Memory B cell (primary cell): Measurements from ENCODE around the gene STARD5.

Experiments used
- ATAC-seq: fragments of 150-1000 bp; cut with Tn5 transposase; 2 replicates; pipeline ENCODE4 v1.10.0; 2021; ENCODE audit warnings: low read depth, mild to moderate bottlenecking, moderate library complexity
- DNase-seq, 2 donors: peaks; one replicate each; pipeline ENCODE4 v3.0.0; 2022; ENCODE audit warnings: low spot score in 2 of 2
- H3K27ac Mint-ChIP-seq: one replicate; pipeline ENCODE4 v1.8.0; 2022; ENCODE audit warnings: mild to moderate bottlenecking, moderate library complexity, mixed read lengths
- H3K27me3 Mint-ChIP-seq: one replicate; pipeline ENCODE4 v1.8.0; 2022; ENCODE audit warnings: mixed read lengths
- H3K36me3 Mint-ChIP-seq: one replicate; pipeline ENCODE4 v1.8.0; 2022; ENCODE audit warnings: mild to moderate bottlenecking, mixed read lengths
- H3K4me1 Mint-ChIP-seq: one replicate; pipeline ENCODE4 v1.8.0; 2022; ENCODE audit warnings: mixed read lengths
- H3K4me3 Mint-ChIP-seq: one replicate; pipeline ENCODE4 v1.8.0; 2022; ENCODE audit warnings: mild to moderate bottlenecking, moderate library complexity, mixed read lengths
- H3K9me3 Mint-ChIP-seq: one replicate; pipeline ENCODE4 v1.8.0; 2022; ENCODE audit warnings: mixed read lengths

STARD5 gene

DNA sequence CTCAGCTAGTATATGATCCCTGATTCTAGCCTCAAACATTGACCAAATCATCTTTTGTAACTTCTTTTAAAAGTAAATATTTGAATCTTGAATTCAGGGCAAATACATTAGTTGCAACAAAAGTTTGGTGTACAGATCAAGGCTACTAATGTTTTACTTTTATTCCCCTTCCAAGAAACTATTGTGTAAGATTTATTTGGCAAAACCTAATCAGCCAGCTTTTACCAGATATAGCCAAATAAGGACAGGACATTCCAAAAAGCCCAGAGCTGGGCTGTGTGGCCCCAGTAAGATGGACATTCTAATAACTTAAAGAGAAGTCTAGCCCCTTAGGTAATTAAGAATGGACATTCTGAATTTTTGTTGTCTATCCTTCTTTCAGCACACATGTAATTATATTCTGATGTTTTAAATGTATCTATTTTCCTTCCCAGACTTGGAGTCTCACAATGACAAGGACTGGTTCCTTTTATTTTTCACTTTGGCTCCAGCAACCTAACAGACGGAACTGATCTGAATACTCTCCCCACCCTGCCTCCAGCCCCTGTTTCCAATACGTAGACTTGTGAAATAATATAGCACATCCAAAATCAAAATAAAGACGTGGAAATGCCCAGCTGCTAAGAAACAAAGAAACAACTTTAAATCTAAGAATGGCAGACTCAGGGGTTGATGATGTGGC, 48.1 kb downstream of the STARD5 start:
- no peak for DNase-seq
- H3K27ac Mint-ChIP-seq = no peak overlapping the region
- peaks cover 12% of the 10 kb centered on the region for H3K4me1 Mint-ChIP-seq
- no peaks in the 10 kb centered on the region for H3K27me3 Mint-ChIP-seq
- no peak for ATAC-seq
- H3K4me3 Mint-ChIP-seq = no peak overlapping the region
- H3K9me3 Mint-ChIP-seq = peaks cover 4% of the 10 kb centered on the region
- H3K36me3 Mint-ChIP-seq = peaks cover 4% of the 10 kb centered on the region

DNA sequence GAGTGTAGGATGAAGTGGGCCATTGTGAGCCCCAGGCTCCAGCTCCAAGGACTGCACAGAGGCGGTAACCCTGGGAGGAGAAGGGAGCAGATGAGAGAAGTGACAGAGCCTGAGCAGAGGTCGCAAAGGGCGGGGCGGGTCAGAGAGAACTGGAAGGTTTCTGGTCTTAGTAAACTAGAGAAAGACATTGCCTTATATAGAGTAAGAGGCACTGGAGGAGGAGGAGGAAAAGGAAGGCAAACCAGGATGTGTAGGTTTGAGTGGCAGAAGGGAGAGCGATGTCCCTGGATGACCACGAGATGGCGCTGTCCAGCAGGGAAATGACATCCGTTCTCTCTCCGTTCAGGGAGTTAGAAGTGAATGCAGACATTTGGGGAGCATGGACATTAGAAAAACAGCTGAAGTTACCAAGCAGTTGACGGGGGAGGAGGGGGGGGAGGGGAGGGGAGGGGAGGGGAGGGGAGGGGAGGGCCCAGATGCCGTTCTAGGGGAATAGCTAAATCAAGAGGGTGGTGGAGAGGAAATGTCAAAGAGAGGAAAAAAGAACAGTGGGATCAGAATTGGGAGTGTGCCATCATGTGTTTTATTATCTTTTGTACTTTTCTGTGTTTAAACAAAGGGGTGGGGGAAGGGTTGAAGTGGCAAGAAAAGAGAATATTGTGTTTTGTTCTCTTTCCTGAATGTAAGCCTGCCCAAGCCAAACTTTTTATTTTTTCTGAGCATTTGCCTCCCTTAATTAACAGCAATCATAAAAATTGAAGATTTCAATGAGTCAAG, 48.8 kb downstream of the STARD5 start:
- DNase-seq (peak; percentile 64 to 72), ATAC-seq (peak; percentile 97)
- H3K4me3 Mint-ChIP-seq = peak overlapping the region; percentile 35
- H3K36me3 Mint-ChIP-seq = peaks cover 4% of the 10 kb centered on the region
- peaks cover 12% of the 10 kb centered on the region for H3K4me1 Mint-ChIP-seq
- peaks cover 4% of the 10 kb centered on the region for H3K9me3 Mint-ChIP-seq
- H3K27ac Mint-ChIP-seq = peak overlapping the region; percentile 52
- H3K27me3 Mint-ChIP-seq = no peaks in the 10 kb centered on the region

GRCh38 chr15:81274255-81274654, 49.7 kb downstream of the STARD5 start:
- Mint-ChIP-seq H3K27ac (no peak overlapping the region), H3K9me3 (peaks cover 4% of the 10 kb centered on the region), H3K36me3 (peaks cover 4% of the 10 kb centered on the region), H3K4me3 (no peak overlapping the region), H3K27me3 (no peaks in the 10 kb centered on the region), H3K4me1 (peaks cover 12% of the 10 kb centered on the region)
- no peak for DNase-seq
- no peak for ATAC-seq

- DNase-seq (no peak), ATAC-seq (no peak)
- Mint-ChIP-seq H3K4me1 (peaks cover 9% of the 10 kb centered on the region), H3K27ac (no peak overlapping the region), H3K9me3 (peaks cover 4% of the 10 kb centered on the region), H3K36me3 (peaks cover 3% of the 10 kb centered on the region), H3K4me3 (no peak overlapping the region), H3K27me3 (no peaks in the 10 kb centered on the region)
Observed at GRCh38 chr15:81273855-81274254, 50.1 kb downstream of the STARD5 start.

GRCh38 chr15:81273200-81273599, 50.7 kb downstream of the STARD5 start:
- Mint-ChIP-seq H3K27ac (no peak overlapping the region), H3K4me3 (no peak overlapping the region), H3K27me3 (no peaks in the 10 kb centered on the region), H3K36me3 (peaks cover 3% of the 10 kb centered on the region), H3K9me3 (peaks cover 4% of the 10 kb centered on the region), H3K4me1 (peaks cover 9% of the 10 kb centered on the region)
- ATAC-seq = no peak
- no peak for DNase-seq

DNA sequence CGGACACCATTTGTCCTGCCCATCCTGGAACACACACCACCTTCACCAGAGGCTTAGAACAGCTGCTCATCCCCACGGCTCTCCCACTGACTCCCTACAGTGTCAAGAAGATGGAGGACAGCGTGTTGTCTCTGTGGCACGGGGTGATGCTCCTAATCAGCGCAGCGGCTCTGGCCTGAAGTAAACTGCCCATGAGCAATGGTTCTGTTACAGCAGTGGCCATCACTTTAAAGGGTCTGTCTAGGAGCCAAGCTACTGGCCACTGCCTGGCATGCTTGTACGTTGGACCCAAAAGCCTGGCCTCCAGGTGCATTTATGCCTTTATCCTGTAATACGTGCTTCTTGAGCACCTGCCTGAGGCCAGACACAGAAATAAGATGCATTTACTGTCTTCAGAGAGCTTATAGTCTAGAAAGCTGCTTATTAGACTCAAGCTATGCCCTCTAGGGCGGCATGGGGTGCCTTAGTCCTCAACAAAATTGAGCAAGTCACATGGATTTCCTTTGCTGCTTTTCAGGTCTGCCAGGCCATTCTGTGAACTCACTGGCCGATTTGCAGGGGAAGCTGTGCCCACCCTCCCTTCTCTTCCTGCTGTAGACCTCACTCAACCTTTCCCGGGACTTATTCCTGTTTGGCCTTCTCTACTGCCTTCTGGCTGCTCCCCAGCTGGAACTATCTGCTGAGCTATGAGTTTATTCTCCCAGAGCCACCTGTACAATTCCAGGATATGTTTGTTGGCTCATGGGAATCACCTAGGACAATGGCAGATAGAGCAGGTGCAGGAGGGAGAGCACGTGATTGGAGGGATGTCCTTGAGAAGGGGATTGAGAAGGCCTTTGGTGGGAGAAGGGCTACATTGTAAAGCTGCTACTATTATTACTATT, 51.9 kb downstream of the STARD5 start:
- ATAC-seq = no peak
- Mint-ChIP-seq H3K27ac (no peak overlapping the region), H3K9me3 (peaks cover 3% of the 10 kb centered on the region), H3K4me1 (peaks cover 9% of the 10 kb centered on the region), H3K36me3 (peaks cover 2% of the 10 kb centered on the region), H3K27me3 (no peaks in the 10 kb centered on the region), H3K4me3 (no peak overlapping the region)
- no peak for DNase-seq

GRCh38 chr15:81270781-81271491, 53.0 kb downstream of the STARD5 start:
- Mint-ChIP-seq H3K9me3 (no peaks in the 10 kb centered on the region), H3K4me3 (no peak overlapping the region), H3K36me3 (no peaks in the 10 kb centered on the region), H3K27me3 (no peaks in the 10 kb centered on the region), H3K27ac (no peak overlapping the region), H3K4me1 (peaks cover 15% of the 10 kb centered on the region)
- DNase-seq (no peak), ATAC-seq (no peak)

GRCh38 chr15:81270188-81270587, 53.8 kb downstream of the STARD5 start:
- H3K27ac Mint-ChIP-seq = no peak overlapping the region

DNA sequence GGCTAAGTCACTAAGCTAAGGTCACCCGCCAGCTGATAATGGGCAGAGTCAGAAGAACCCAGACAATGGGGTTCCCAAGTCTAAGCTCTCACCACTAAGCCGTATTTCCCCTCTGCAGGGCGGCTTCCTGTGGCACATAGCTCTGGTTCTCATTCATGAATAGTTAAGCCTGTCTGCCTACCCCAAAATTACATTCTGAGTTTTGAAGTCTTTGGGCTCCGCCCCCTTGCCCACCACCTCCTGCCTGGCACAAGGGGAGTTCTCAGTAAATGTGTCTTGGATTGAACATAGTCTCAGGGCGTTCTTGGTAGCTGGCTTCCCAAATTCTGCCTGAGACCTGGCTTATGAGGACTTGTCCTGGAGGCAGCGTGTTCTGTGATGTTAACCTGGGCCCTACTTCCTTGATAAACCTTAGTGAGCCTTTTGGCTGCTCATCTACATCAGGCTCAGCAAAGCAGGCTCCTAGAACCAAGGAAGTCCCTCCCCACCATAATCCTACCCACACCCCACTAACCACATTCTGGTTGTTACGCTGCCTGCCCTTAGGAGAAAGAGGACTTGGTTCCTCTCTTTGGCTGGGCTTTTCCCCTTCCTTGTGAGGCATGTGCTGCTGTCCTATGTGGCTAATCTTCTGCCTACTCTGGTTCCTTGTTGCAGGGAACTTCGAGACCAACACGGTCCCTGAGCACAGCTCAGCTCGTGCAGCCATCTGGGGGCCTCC, 54.9 kb downstream of the STARD5 start:
- Mint-ChIP-seq H3K36me3 (no peaks in the 10 kb centered on the region), H3K27ac (no peak overlapping the region), H3K4me1 (peaks cover 19% of the 10 kb centered on the region), H3K9me3 (no peaks in the 10 kb centered on the region), H3K27me3 (peaks cover 2% of the 10 kb centered on the region), H3K4me3 (no peak overlapping the region)
- no peak for ATAC-seq
- DNase-seq = no peak

More at GRCh38 chr15:81270188-81270587, 53.8 kb downstream of the STARD5 start:
- Mint-ChIP-seq H3K9me3 (no peaks in the 10 kb centered on the region), H3K4me3 (no peak overlapping the region), H3K27me3 (no peaks in the 10 kb centered on the region), H3K36me3 (no peaks in the 10 kb centered on the region), H3K4me1 (peaks cover 21% of the 10 kb centered on the region)
- no peak for DNase-seq
- ATAC-seq = no peak

DNA sequence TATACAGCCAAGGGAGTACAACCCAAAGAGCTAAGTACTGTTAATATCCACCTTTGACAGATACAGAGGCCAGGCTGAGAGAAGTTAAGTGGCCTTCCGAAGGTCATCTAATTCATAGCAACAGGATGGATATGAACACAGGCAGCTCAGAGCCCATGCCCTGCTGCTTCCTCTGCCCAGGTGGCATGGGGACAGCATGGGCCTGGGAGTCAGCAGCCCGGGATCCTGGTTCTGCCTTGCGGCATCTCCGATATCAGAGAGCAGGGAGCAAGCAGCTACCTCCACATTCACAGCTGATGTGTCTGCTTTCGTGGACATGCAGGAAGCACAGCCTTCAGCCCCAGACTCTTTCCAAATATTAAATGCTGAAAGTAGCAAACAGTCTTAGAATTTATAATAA, 55.6 kb downstream of the STARD5 start:
- H3K27ac Mint-ChIP-seq = no peak overlapping the region
- H3K4me3 Mint-ChIP-seq = no peak overlapping the region
- no peaks in the 10 kb centered on the region for H3K9me3 Mint-ChIP-seq
- no peaks in the 10 kb centered on the region for H3K36me3 Mint-ChIP-seq
- peaks cover 2% of the 10 kb centered on the region for H3K27me3 Mint-ChIP-seq
- DNase-seq = no peak
- peaks cover 19% of the 10 kb centered on the region for H3K4me1 Mint-ChIP-seq
- ATAC-seq = no peak

GRCh38 chr15:81265944-81266775, 57.8 kb downstream of the STARD5 start:
- peaks cover 19% of the 10 kb centered on the region for H3K4me1 Mint-ChIP-seq
- no peaks in the 10 kb centered on the region for H3K9me3 Mint-ChIP-seq
- H3K27me3 Mint-ChIP-seq = peaks cover 2% of the 10 kb centered on the region
- ATAC-seq (peak; percentile 90), DNase-seq (peak; percentile 77 to 82)
- no peak overlapping the region for H3K27ac Mint-ChIP-seq
- H3K4me3 Mint-ChIP-seq = peak overlapping the region; percentile 81
- H3K36me3 Mint-ChIP-seq = no peaks in the 10 kb centered on the region

- H3K4me1 Mint-ChIP-seq = peaks cover 19% of the 10 kb centered on the region
- ATAC-seq (peak; percentile 37), DNase-seq (no peak)
- H3K27ac Mint-ChIP-seq = no peak overlapping the region
- peaks cover 2% of the 10 kb centered on the region for H3K27me3 Mint-ChIP-seq
- no peaks in the 10 kb centered on the region for H3K9me3 Mint-ChIP-seq
- H3K36me3 Mint-ChIP-seq = no peaks in the 10 kb centered on the region
- H3K4me3 Mint-ChIP-seq = peak overlapping the region; percentile 81
Observed at GRCh38 chr15:81265256-81265943, 58.5 kb downstream of the STARD5 start.
